K562 (cell line): ENCODE results near the gene SLC15A3. TPM values are rescaled to one million over a fixed set of nuclear protein-coding genes. Genes with fewer than 3 reads are reported as not detected.

Experiments used
- BRF1 ChIP-seq: IDR thresholded peaks from 3 replicates; pipeline ENCODE4 v1.6.1; 2011; ENCODE audit warnings: borderline replicate concordance, mild to moderate bottlenecking; ENCODE audit not compliant: insufficient read length; ENCODE audit errors: extremely low read depth
- CC2D1A ChIP-seq: fragments of 450-650 bp; IDR thresholded peaks from 2 replicates; pipeline ENCODE4 v1.6.1; 2017; ENCODE audit warnings: mild to moderate bottlenecking
- DACH1 ChIP-seq: fragments of 450-650 bp; IDR thresholded peaks from 2 replicates; pipeline ENCODE4 v1.6.1; 2018; ENCODE audit not compliant: partially characterized antibody
- EP300 ChIP-seq: IDR thresholded peaks from 2 replicates; pipeline ENCODE4 v1.6.1; 2012; ENCODE audit warnings: low read length, improper control_type of control experiment
- FUS ChIP-seq: fragments of 200-400 bp; formaldehyde crosslinking; optimal IDR thresholded peaks from 2 replicates; pipeline ENCODE3; 2017; ENCODE audit warnings: low read depth, low read length
- GTF3C2 ChIP-seq: IDR thresholded peaks from 3 replicates; pipeline ENCODE4 v1.6.1; 2011; ENCODE audit warnings: borderline replicate concordance, mild to moderate bottlenecking, moderate library complexity; ENCODE audit not compliant: insufficient read length; ENCODE audit errors: extremely low read depth
- MAX ChIP-seq: sonication (generic); formaldehyde crosslinking; IDR thresholded peaks from 2 replicates; pipeline ENCODE4 v1.9.0; 2022; ENCODE audit warnings: mild to moderate bottlenecking, missing genetic modification reagents
- MXD1 ChIP-seq: fragments of 250-450 bp; sonication (Bioruptor Pico); IDR thresholded peaks from 2 replicates; pipeline ENCODE4 v1.8.0; 2021; ENCODE audit warnings: borderline replicate concordance, mild to moderate bottlenecking, moderate library complexity; ENCODE audit not compliant: poor library complexity, severe bottlenecking
- NKRF ChIP-seq: fragments of 450-650 bp; IDR thresholded peaks from 2 replicates; pipeline ENCODE4 v1.6.1; 2016; ENCODE audit warnings: borderline replicate concordance
- RB1 ChIP-seq: fragments of 450-650 bp; IDR thresholded peaks from 2 replicates; pipeline ENCODE4 v1.6.1; 2017; ENCODE audit warnings: low read depth, mild to moderate bottlenecking
- RBM15 ChIP-seq: fragments of 200-400 bp; formaldehyde crosslinking; IDR thresholded peaks from 2 replicates; pipeline ENCODE4 v1.6.1; 2018; ENCODE audit warnings: mild to moderate bottlenecking, low read length, moderate library complexity; ENCODE audit not compliant: insufficient read depth
- RNF219 ChIP-seq: fragments of 250-450 bp; sonication (Bioruptor Pico); IDR thresholded peaks from 2 replicates; pipeline ENCODE4 v1.5.0; 2022; ENCODE audit warnings: mild to moderate bottlenecking
- SNRNP70 ChIP-seq: fragments of 200-400 bp; formaldehyde crosslinking; optimal IDR thresholded peaks from 2 replicates; pipeline ENCODE3; 2017; ENCODE audit warnings: low read depth, low read length
- SP1 ChIP-seq: sonication (generic); formaldehyde crosslinking; IDR thresholded peaks from 2 replicates; pipeline ENCODE4 v1.8.1; 2022; ENCODE audit warnings: mild to moderate bottlenecking, missing genetic modification reagents
- STAT5A ChIP-seq: IDR thresholded peaks from 2 replicates; pipeline ENCODE4 v1.6.1; 2012; ENCODE audit warnings: low read length, inconsistent platforms, borderline replicate concordance
- TEAD4 ChIP-seq, 2 experiments: sonication (generic) in 1 of 2; formaldehyde crosslinking in 1 of 2; IDR thresholded peaks; 2 replicates each; pipeline versions ENCODE4 v1.6.1 to v1.8.0; 2012 to 2022; ENCODE audit warnings: borderline replicate concordance in 1 of 2, inconsistent platforms in 1 of 2, low read length in 1 of 2, mild to moderate bottlenecking in 1 of 2, missing genetic modification reagents in 1 of 2
- polyA plus RNA-seq, 8 experiments: library from polyadenylated mRNA; depleted of rRNA in 4 of 8; stranded (reverse) in 5 of 8; unstranded in 3 of 8; fragments of >200 nt; fragmentation: Nextera tagmentation in 2 of 8; fragmentation: Illumina TruSeq in 1 of 8; extraction: Ambion mirVana in 2 of 8; extraction: Trizol in 1 of 8; gene quantifications; 2 replicates each; pipeline versions ENCODE4 v1.2.1 to v1.2.3, GENCODE V29; 2011 to 2014; ENCODE audit warnings: inconsistent platforms in 1 of 8, missing spikeins in 1 of 8
- total RNA-seq, 7 experiments: library from RNA; depleted of rRNA in 6 of 7; stranded (reverse); fragments of >200 nt in 6 of 7; fragmentation: Illumina TruSeq in 2 of 7; extraction: Trizol in 2 of 7; gene quantifications; 2 replicates each; pipeline versions ENCODE4 v1.2.1 to v1.2.3, GENCODE V29; 2011 to 2021; ENCODE audit warnings: low replicate concordance in 1 of 7

The SLC15A3 gene
- total and polyA plus RNA-seq, 9 of the 15 experiments (the other 6 are each of a cell fraction or from before 2014, with no cell fraction given): 0.07 to 0.27 TPM; not detected in 7

- TF ChIP-seq TEAD4 (IDR thresholded peaks at IDR 0.05; ENCODE audit: low read length) (peak; percentile 20; the same call in 1 of the 2 replicates), TEAD4 (CRISPR knock-in tag; IDR thresholded peaks at IDR 0.05; ENCODE audit: borderline replicate concordance) (peak; percentile 64; the same call in 1 of the 2 replicates), STAT5A (no peak), CC2D1A (no peak), BRF1 (no peak), DACH1 (no peak), MXD1 (CRISPR knock-in tag) (peak; percentile 14), NKRF (peak; percentile 78), RNF219 (CRISPR knock-in tag) (no peak), RBM15 (no peak), SP1 (peak; percentile 60; the same call in 1 of the 2 replicates), EP300 (peak; percentile 25; the same call in 1 of the 2 replicates), RB1 (peak; percentile 81; the same call in 1 of the 2 replicates), MAX (CRISPR knock-in tag) (peak; percentile 99), FUS (peak; percentile 38), GTF3C2 (no peak), SNRNP70 (no peak)
Measured at GRCh38 chr11:60906132-60906972, 45.6 kb downstream of the SLC15A3 start, which contains the start of gene PRPF19 (continued).
